ENCODE results near the gene NR2C2. TPM values are rescaled to one million over a fixed set of nuclear protein-coding genes. Genes with fewer than 3 reads are reported as not detected.

The NR2C2 gene
- total and polyA plus RNA-seq, 2 of the 13 experiments (the other 11 are each of a cell fraction or from before 2014, with no cell fraction given) = 7.8 to 11.8 TPM

DNA sequence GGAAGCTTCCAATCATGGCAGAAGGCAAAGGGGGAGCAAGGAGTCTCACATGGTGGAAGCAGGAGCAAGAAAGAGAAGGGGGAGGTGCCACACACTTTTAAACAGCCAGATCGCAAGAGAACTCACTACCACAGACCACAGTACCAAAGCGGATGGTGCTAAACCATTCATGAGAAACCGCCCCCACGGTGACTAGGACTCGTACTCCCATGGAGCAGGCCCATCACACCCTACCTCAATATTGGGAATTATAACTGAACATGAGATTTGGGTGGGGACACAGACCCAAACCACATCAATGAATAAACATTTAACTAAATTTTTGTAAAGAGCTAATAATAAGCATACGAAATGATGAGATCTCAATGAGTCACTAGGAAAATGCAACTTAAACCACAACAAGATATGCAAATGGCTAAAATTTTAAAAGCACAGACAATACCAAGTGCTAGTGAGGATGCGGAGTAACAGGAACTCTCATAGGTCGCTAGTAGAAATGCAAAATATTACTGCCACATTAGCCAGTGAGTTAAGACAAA is 107.7 kb downstream of the NR2C2 start (continued):
- TF ChIP-seq, protein P1, sequence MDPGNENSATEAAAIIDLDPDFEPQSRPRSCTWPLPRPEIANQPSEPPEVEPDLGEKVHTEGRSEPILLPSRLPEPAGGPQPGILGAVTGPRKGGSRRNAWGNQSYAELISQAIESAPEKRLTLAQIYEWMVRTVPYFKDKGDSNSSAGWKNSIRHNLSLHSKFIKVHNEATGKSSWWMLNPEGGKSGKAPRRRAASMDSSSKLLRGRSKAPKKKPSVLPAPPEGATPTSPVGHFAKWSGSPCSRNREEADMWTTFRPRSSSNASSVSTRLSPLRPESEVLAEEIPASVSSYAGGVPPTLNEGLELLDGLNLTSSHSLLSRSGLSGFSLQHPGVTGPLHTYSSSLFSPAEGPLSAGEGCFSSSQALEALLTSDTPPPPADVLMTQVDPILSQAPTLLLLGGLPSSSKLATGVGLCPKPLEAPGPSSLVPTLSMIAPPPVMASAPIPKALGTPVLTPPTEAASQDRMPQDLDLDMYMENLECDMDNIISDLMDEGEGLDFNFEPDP (CRISPR knock-in tag; conservative IDR thresholded peaks at IDR 0.05) = no peak
- TF ChIP-seq ZNF468 (CRISPR knock-in tag; IDR thresholded peaks at IDR 0.05) (no peak), CAMTA2 (CRISPR knock-in tag; IDR thresholded peaks at IDR 0.05; ENCODE audit: borderline replicate concordance) (no peak), ZNF10 (CRISPR knock-in tag; IDR thresholded peaks at IDR 0.05; ENCODE audit: borderline replicate concordance, low read depth) (no peak), MXD4 (CRISPR knock-in tag; IDR thresholded peaks at IDR 0.05) (no peak), BORCS8-MEF2B (CRISPR knock-in tag; IDR thresholded peaks at IDR 0.05) (no peak)

DNA sequence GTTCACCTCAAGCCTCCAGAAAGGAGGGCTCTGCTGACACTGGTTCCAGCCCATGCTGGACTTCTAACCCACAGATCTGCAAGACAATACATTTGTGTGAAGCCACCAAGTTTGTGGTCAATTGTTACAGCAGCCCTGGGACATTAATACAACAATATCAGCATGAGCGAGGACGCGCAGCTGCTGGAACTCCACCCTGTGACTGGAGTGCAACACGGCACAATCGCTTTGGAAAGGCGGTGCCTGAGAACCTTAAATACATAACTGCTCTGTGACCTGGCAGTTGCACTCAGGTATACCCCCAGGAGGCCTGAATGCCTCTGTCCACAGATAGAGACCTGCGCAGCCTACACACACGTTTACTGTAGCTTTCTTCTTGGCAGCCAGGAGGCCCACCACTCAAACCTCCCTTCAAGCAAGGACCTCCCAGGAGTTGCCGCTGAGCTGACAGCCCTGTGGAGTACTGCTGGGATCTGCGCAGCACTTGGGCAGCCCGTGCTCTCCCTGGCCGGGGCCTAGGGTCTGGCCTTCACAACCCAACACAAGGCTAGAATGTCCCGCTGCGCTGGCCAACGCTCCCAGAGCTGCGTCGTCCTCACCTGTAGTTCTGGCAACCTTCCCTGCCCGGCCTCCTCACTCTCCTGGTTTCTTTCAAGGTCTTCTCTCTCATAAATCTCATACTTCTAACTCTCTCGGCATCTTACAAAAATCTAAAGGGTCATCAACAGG is 109.5 kb downstream of the NR2C2 start:
- Histone ChIP-seq H3K4me1 (ENCODE audit: insufficient read depth, low read length) (peaks cover 6% of the 10 kb centered on the region), H3K9me3 (ENCODE audit: low read length) (no peaks in the 10 kb centered on the region), H3K36me3 (replicated peaks in 1 of 2; ENCODE audit: control insufficient read depth in 1 of 2, insufficient read depth in 2 of 2, low read length in 2 of 2) (peaks cover 23 to 74% of the 10 kb centered on the region in 2 experiments), H3K4me2 (ENCODE audit: low read depth, low read length) (no peak overlapping the region), H3K27ac (ENCODE audit: extremely low read length, insufficient read depth, low read length) (no peak overlapping the region), H3K4me3 (replicated peaks in 1 of 3; ENCODE audit: insufficient read depth in 1 of 3, low read depth in 2 of 3, low read length in 3 of 3) (no peak overlapping the region), H3K27me3 (ENCODE audit: control insufficient read depth in 1 of 2, insufficient read depth in 2 of 2, low read length in 2 of 2) (no peaks in the 10 kb centered on the region), H4K20me1 (ENCODE audit: insufficient read depth, low read length) (peaks cover 12% of the 10 kb centered on the region), H2AFZ (ENCODE audit: low read length) (no peak overlapping the region), H3K79me2 (ENCODE audit: insufficient read depth, low read length) (peaks cover 57% of the 10 kb centered on the region), H3K9ac (ENCODE audit: insufficient read depth, low read depth, low read length) (no peak overlapping the region)
- FAIRE-seq = no peak
- intact Hi-C loops (cut with micrococcal nuclease; ENCODE audit: unreplicated experiment) = no loop called here
- no peak for ATAC-seq
- CTCF ChIA-PET (ENCODE audit: low intra/inter-chr PET ratio, low total read pairs) = no interaction called here
- no peak for DNase-seq (ENCODE audit: low spot score)
- WGBS (ENCODE audit: low lambda C conversion rate) = 98% methylated on average over 11 of the region's 19 CpGs
- TF ChIP-seq RBM22 (optimal IDR thresholded peaks at IDR 0.05; ENCODE audit: low read length) (peak; percentile 52), ZNF558 (CRISPR knock-in tag; IDR thresholded peaks at IDR 0.05; ENCODE audit: borderline replicate concordance) (no peak)
- in situ Hi-C loops (cut with HindIII; ENCODE audit: extremely low pct_ligation_motif_present, low pct_unique_long_range_greater_than_20kb) = no loop called here
- no TSS peak for BruUV-seq (replicated peaks)
- POLR2A ChIA-PET = interaction anchor here (1.2 kb wide), 1 partner anchor 9 kb away, joined by 3 read pairs; the partner anchor contains the start of gene MRPS25
